Activated CD4-positive, alpha-beta T cell treated with anti-CD3 and anti-CD28 coated beads, Interleukin-2, Interleukin-4, amounts not matched to agents 100 ng/mL and 50 ng/mL, durations not matched to agents 16 hours and 8 hours (primary cell): ENCODE data around the gene ELL3.

Experiments used
- DNase-seq: peaks from one replicate; pipeline ENCODE4 v3.0.0-alpha.2; 2020; ENCODE audit warnings: low spot score

The ELL3 gene

GRCh38 chr15:43723151-43723550 lies 53.6 kb downstream of the ELL3 start:
- DNase-seq, result no peak
